Activated CD8-positive, alpha-beta memory T cell treated with anti-CD3 and anti-CD28 coated beads for 1 hour (primary cell): ENCODE results near the gene NLRP5.
"Not testable (repeated sequence)": the region's sequence is repeated elsewhere in the genome, so short reads cannot be mapped to it uniquely, and the experiment has no call there.

Experiments
- DNase-seq, 2 donors: peaks; one replicate each; pipeline ENCODE4 v3.0.0-alpha.2; 2020; ENCODE audit warnings: low read depth in 1 of 2; ENCODE audit errors: extremely low read depth in 1 of 2

Gene NLRP5

GRCh38 chr19:56098237-56098636 is 111.7 kb downstream of the NLRP5 start:
- not testable (repeated sequence) for DNase-seq

GRCh38 chr19:56098731-56099568 is 112.4 kb downstream of the NLRP5 start:
- DNase-seq, result no peak

GRCh38 chr19:56099638-56100539 is 113.3 kb downstream of the NLRP5 start:
- DNase-seq, result no peak

- no peak for DNase-seq
Measured at GRCh38 chr19:56101095-56101494, 114.5 kb downstream of the NLRP5 start.

GRCh38 chr19:56101746-56102535 is 115.4 kb downstream of the NLRP5 start:
- no peak for DNase-seq

- DNase-seq, result no peak
Measured at GRCh38 chr19:56103027-56103614, 116.5 kb downstream of the NLRP5 start.

GRCh38 chr19:56104423-56104822 is 117.8 kb downstream of the NLRP5 start:
- no peak for DNase-seq

GRCh38 chr19:56105090-56105701 is 118.6 kb downstream of the NLRP5 start:
- peak in 1 of 2 donors; percentile 37 for DNase-seq

- DNase-seq, result not testable (repeated sequence)
Measured at GRCh38 chr19:56105831-56106396, 119.3 kb downstream of the NLRP5 start.

GRCh38 chr19:56106397-56106849 is 119.8 kb downstream of the NLRP5 start:
- DNase-seq, result no peak

GRCh38 chr19:56106993-56107392 is 120.4 kb downstream of the NLRP5 start:
- no peak for DNase-seq

- no peak for DNase-seq
Measured at GRCh38 chr19:56107626-56108351, 121.2 kb downstream of the NLRP5 start.

GRCh38 chr19:56108447-56109195 is 122.0 kb downstream of the NLRP5 start:
- no peak for DNase-seq

- no peak for DNase-seq
Measured at GRCh38 chr19:56109226-56109625, 122.7 kb downstream of the NLRP5 start.

GRCh38 chr19:56110515-56111448 is 124.2 kb downstream of the NLRP5 start:
- no peak for DNase-seq
